Neural progenitor cell (in vitro differentiated cells): Measurements from ENCODE around the gene PWWP2B. TPM values are rescaled to one million over a fixed set of nuclear protein-coding genes. Genes with fewer than 3 reads are reported as not detected.

Experiments used
- DNase-seq: peaks from one replicate; pipeline ENCODE4 v3.0.0-alpha.2; 2016; ENCODE audit warnings: low spot score
- H2AFZ ChIP-seq: fragments of 200-600 bp; sonication (generic); replicated peaks from 2 replicates; pipeline ENCODE4 v1.6.1; 2016; ENCODE audit warnings: antibody characterized with exemption
- H3F3A ChIP-seq: fragments of 200-600 bp; sonication (generic); 2 replicates; pipeline ENCODE4 v1.6.1; 2016; ENCODE audit warnings: antibody characterized with exemption, low read depth
- H3K27ac ChIP-seq: fragments of 200-600 bp; sonication (generic); 2 replicates; pipeline ENCODE4 v1.5.1; 2016; ENCODE audit warnings: mild to moderate bottlenecking
- H3K27me3 ChIP-seq: fragments of 200-600 bp; sonication (generic); 2 replicates; pipeline ENCODE4 v1.6.1; 2016; ENCODE audit warnings: mild to moderate bottlenecking, moderate library complexity
- H3K36me3 ChIP-seq: fragments of 200-600 bp; sonication (generic); 2 replicates; pipeline ENCODE4 v1.5.1; 2016
- H3K4me1 ChIP-seq: fragments of 200-600 bp; sonication (generic); 2 replicates; pipeline ENCODE4 v1.6.1; 2016; ENCODE audit warnings: mixed run types
- H3K4me2 ChIP-seq: fragments of 200-600 bp; sonication (generic); 2 replicates; pipeline ENCODE4 v1.6.1; 2016
- H3K4me3 ChIP-seq: fragments of 200-600 bp; sonication (generic); 2 replicates; pipeline ENCODE4 v1.5.1; 2016
- H3K79me2 ChIP-seq: fragments of 200-600 bp; sonication (generic); 2 replicates; pipeline ENCODE4 v1.6.1; 2016; ENCODE audit warnings: low read depth
- H3K9ac ChIP-seq: fragments of 200-600 bp; sonication (generic); 2 replicates; pipeline ENCODE4 v1.6.1; 2016
- H3K9me3 ChIP-seq: fragments of 200-600 bp; sonication (generic); 2 replicates; pipeline ENCODE4 v1.5.1; 2016; ENCODE audit warnings: low read depth
- H4K20me1 ChIP-seq: fragments of 200-600 bp; sonication (generic); 2 replicates; pipeline ENCODE4 v1.6.1; 2016; ENCODE audit warnings: low read depth
- H3K27ac Mint-ChIP-seq: 3 replicates; pipeline ENCODE4 v1.8.0; 2021; ENCODE audit warnings: mixed read lengths
- H3K27me3 Mint-ChIP-seq: 2 replicates; pipeline ENCODE4 v1.8.0; 2022; ENCODE audit warnings: low read depth, mild to moderate bottlenecking, inconsistent platforms, moderate library complexity, mixed read lengths; ENCODE audit not compliant: insufficient read depth
- H3K36me3 Mint-ChIP-seq: 3 replicates; pipeline ENCODE4 v1.8.0; 2021; ENCODE audit warnings: mixed read lengths
- H3K4me1 Mint-ChIP-seq: 3 replicates; pipeline ENCODE4 v1.8.0; 2021; ENCODE audit warnings: mixed read lengths
- H3K4me3 Mint-ChIP-seq: 3 replicates; pipeline ENCODE4 v1.8.0; 2021; ENCODE audit warnings: mild to moderate bottlenecking, moderate library complexity, mixed read lengths
- H3K9me3 Mint-ChIP-seq: 3 replicates; pipeline ENCODE4 v1.8.0; 2020; ENCODE audit warnings: mixed read lengths
- EZH2 ChIP-seq: fragments of 200-600 bp; sonication (generic); IDR thresholded peaks from 2 replicates; pipeline ENCODE4 v1.6.1; 2017; ENCODE audit warnings: antibody characterized with exemption, mild to moderate bottlenecking, moderate library complexity
- EZH2phosphoT487 ChIP-seq: fragments of 200-600 bp; sonication (generic); IDR thresholded peaks from 2 replicates; pipeline ENCODE4 v1.6.1; 2017; ENCODE audit warnings: antibody characterized with exemption
- total RNA-seq: library from RNA; depleted of rRNA; stranded (reverse); fragments of >200 nt; gene quantifications from 2 replicates; pipeline ENCODE4 v1.2.3, GENCODE V29; 2015; ENCODE audit warnings: low replicate concordance
- TF ChIP-seq, protein P1 (sequence below): fragments of 200-600 bp; sonication (generic); IDR thresholded peaks from 2 replicates; pipeline ENCODE4 v1.5.1; 2017; ENCODE audit warnings: antibody characterized with exemption, mild to moderate bottlenecking

Gene PWWP2B
- total RNA-seq, 1 donor from 2014 or later: 0.34 TPM

DNA sequence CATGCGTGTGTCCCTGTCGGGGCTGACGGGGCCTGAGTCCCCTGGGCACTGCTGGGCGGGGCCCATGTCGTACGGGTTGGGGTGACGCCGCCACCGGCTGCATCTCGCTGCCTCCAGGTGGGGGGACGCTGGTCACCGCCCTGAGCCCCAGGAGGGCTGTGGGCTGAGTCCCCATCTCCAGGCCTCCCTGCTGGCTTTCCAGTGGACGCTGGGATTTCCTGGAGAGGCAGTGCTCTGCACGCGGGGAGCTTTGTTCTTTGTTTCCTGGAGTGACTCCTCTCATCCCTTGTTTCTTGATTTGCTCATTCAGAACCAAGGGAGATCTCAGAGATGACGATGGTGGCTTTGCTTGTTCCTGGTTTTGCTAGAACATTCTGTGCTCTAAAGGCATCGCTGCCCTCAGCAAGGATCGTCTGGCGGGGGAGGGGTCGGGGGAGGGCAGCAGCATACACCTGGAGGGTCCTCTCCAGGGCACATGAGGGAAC is 21.0 kb downstream of the PWWP2B start:
- no peaks in the 10 kb centered on the region for H3K9me3 Mint-ChIP-seq
- H3K4me3 Mint-ChIP-seq: no peak overlapping the region
- H3K4me1 ChIP-seq: peaks cover 40% of the 10 kb centered on the region
- H3K27ac ChIP-seq: no peak overlapping the region
- no peaks in the 10 kb centered on the region for H3K79me2 ChIP-seq
- no peak for DNase-seq
- no peak overlapping the region for H3K4me2 ChIP-seq
- peaks cover 39% of the 10 kb centered on the region for H3K4me1 Mint-ChIP-seq
- peaks cover 5% of the 10 kb centered on the region for H3K36me3 Mint-ChIP-seq
- H3K4me3 ChIP-seq: no peak overlapping the region
- no peaks in the 10 kb centered on the region for H3K9me3 ChIP-seq
- H3K36me3 ChIP-seq: no peaks in the 10 kb centered on the region
- H3K9ac ChIP-seq: no peak overlapping the region
- no peaks in the 10 kb centered on the region for H4K20me1 ChIP-seq
- peaks cover 3% of the 10 kb centered on the region for H3K27me3 Mint-ChIP-seq
- peak overlapping the region; percentile 57 for H3K27ac Mint-ChIP-seq
- TF ChIP-seq EZH2 (no peak), EZH2phosphoT487 (no peak)
- TF ChIP-seq, protein P1, sequence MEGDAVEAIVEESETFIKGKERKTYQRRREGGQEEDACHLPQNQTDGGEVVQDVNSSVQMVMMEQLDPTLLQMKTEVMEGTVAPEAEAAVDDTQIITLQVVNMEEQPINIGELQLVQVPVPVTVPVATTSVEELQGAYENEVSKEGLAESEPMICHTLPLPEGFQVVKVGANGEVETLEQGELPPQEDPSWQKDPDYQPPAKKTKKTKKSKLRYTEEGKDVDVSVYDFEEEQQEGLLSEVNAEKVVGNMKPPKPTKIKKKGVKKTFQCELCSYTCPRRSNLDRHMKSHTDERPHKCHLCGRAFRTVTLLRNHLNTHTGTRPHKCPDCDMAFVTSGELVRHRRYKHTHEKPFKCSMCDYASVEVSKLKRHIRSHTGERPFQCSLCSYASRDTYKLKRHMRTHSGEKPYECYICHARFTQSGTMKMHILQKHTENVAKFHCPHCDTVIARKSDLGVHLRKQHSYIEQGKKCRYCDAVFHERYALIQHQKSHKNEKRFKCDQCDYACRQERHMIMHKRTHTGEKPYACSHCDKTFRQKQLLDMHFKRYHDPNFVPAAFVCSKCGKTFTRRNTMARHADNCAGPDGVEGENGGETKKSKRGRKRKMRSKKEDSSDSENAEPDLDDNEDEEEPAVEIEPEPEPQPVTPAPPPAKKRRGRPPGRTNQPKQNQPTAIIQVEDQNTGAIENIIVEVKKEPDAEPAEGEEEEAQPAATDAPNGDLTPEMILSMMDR: no peak
- H3K27me3 ChIP-seq: no peaks in the 10 kb centered on the region
- H2AFZ ChIP-seq: no peak overlapping the region
- H3F3A ChIP-seq: no peaks in the 10 kb centered on the region

DNA sequence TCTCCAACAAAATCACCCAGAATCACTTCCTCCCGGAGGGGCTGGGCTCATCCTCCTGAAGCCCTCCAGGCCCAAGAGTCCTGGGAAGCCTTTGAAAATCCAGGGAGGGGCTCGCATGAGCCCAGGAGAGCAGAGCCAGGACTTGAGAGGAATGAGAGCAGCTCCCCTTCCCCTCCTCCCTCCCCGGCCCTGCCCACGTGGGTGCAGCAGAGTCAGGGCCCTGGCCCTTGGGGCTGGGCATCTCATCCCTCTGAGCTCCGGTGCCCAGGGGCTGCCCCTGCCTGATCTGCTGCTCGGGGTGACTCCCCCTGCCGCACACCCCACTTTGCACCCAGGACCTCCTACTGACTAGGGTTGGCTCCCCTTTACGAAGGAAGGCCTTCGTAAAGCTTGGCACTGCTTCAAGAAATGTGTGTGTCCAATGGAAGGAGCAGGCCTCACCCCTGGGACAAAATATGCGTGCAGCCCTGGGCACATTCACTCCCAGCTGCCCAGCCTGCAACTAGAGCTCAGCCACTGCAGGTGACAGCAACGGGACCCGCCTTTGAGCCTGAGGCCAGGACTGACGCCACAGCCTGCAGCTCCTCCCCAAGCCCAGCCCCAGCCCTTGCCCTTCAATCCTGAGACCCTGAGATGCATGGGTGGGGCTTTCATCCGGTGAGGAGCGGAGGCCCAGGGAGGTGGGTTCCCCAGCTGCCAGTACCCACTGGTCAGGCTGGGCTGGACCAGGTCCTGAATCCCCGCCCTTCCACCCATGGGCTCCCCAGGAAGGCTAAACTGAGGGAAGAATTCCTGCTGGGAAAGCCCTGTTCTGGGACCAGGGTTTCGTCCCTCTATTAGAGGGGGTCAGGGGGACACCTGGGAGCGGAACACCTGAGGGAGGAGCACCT is 21.8 kb downstream of the PWWP2B start:
- no peak overlapping the region for H3K4me2 ChIP-seq
- Mint-ChIP-seq H3K4me3 (no peak overlapping the region), H3K9me3 (no peaks in the 10 kb centered on the region), H3K27ac (peak overlapping the region; percentile 57), H3K4me1 (peaks cover 43% of the 10 kb centered on the region), H3K36me3 (peaks cover 5% of the 10 kb centered on the region), H3K27me3 (peaks cover 3% of the 10 kb centered on the region)
- H4K20me1 ChIP-seq: no peaks in the 10 kb centered on the region
- H3K4me3 ChIP-seq: no peak overlapping the region
- H3K27ac ChIP-seq: no peak overlapping the region
- DNase-seq: peak; percentile 49
- no peaks in the 10 kb centered on the region for H3K27me3 ChIP-seq
- no peak overlapping the region for H2AFZ ChIP-seq
- peaks cover 37% of the 10 kb centered on the region for H3K4me1 ChIP-seq
- no peaks in the 10 kb centered on the region for H3K79me2 ChIP-seq
- no peak overlapping the region for H3K9ac ChIP-seq
- H3F3A ChIP-seq: no peaks in the 10 kb centered on the region
- H3K9me3 ChIP-seq: no peaks in the 10 kb centered on the region
- H3K36me3 ChIP-seq: no peaks in the 10 kb centered on the region
- TF ChIP-seq, protein P1: no peak
- TF ChIP-seq EZH2phosphoT487 (no peak), EZH2 (no peak)

DNA sequence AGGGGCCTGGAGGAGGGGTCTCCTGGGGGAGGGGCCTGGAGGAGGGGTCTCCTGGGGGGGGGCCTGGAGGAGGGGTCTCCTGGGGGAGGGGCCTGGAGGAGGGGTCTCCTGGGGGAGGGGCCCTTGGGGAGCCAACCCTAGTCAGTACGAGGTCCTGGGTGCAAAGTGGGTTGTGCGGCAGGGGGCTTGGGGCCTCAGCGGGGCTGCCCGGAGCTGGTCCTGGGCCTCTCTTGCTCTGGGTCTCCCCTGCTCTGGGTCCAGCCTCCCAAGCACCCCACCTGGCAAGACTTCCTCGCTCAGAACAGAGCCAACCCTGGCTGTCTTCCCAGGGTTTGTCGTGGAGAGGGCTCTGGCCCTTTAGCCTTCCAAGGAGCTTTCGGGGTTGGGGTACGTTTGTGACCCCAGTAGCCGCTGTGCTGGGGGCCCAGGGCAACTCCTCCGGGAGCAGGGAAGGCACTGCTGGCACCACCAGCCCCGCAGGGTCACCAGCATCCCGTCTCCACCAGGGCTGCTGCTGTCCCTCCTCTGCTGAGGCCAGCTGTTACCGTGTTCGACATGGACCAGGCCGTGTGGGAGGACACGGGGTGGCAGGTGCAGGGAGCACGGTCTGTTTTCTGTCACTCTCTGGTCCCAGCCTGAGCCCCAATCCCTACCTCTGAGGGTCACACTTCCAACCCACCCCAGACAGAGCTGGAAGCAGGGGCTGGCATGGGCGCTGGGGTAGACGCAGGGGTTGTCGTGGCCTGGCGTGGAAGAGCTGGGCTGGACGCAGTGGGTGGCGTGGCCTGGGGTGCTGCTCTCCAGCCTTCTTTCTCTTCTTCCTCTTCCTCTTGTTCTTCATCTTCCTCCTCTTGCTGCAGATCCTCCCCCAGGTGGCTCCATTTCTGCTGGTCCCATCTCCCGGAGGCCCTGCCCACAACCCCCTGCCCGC is 22.8 kb downstream of the PWWP2B start:
- no peak overlapping the region for H3K4me2 ChIP-seq

More for the DNA sequence above, 22.8 kb downstream of the PWWP2B start:
- Histone ChIP-seq H3K27ac (no peak overlapping the region), H4K20me1 (no peaks in the 10 kb centered on the region), H3K4me3 (no peak overlapping the region), H3K9ac (no peak overlapping the region), H3K9me3 (no peaks in the 10 kb centered on the region), H3K27me3 (no peaks in the 10 kb centered on the region), H3K36me3 (no peaks in the 10 kb centered on the region), H3F3A (peaks cover 5% of the 10 kb centered on the region), H3K4me1 (peaks cover 27% of the 10 kb centered on the region), H3K79me2 (no peaks in the 10 kb centered on the region), H2AFZ (no peak overlapping the region)
- Mint-ChIP-seq H3K4me1 (peaks cover 37% of the 10 kb centered on the region), H3K4me3 (no peak overlapping the region), H3K27ac (no peak overlapping the region), H3K9me3 (no peaks in the 10 kb centered on the region), H3K36me3 (peaks cover 5% of the 10 kb centered on the region), H3K27me3 (peaks cover 3% of the 10 kb centered on the region)
- TF ChIP-seq EZH2 (no peak), EZH2phosphoT487 (no peak)
- TF ChIP-seq, protein P1: no peak
- DNase-seq: no peak
